MCF 10A (cell line): ENCODE results near the gene ZMYND10. TPM values are rescaled to one million over a fixed set of nuclear protein-coding genes. Genes with fewer than 3 reads are reported as not detected.

Source experiments
- BruUV-seq: library from RNA; stranded (reverse); fragments of 400-500 nt; replicated peaks from 2 replicates; lab custom pipeline; 2021; lab: Mats Ljungman, UMichigan
- CTCF ChIA-PET: fragments of 300-600 bp; sonication (Branson Sonifier 250); formaldehyde crosslinking; extraction: SDS; loops from one replicate; lab custom pipeline; 2021; ENCODE audit warnings: antibody characterized with exemption, inconsistent platforms; lab: Yijun Ruan, JAX
- POLR2A ChIA-PET: fragments of 300-600, 350-650 bp; sonication (Branson Sonifier 250); formaldehyde crosslinking; extraction: SDS; loops from one replicate; lab custom pipeline; 2020; ENCODE audit warnings: antibody characterized with exemption, inconsistent platforms; lab: Yijun Ruan, JAX
- DNase-seq: peaks from one replicate; pipeline ENCODE4 v3.0.0-alpha.2; 2018; ENCODE audit not compliant: unreplicated experiment
- H3K27ac Mint-ChIP-seq: one replicate; pipeline ENCODE4 v1.8.0; 2022; ENCODE audit warnings: mild to moderate bottlenecking, low read depth, mixed read lengths; ENCODE audit not compliant: unreplicated experiment
- H3K27me3 Mint-ChIP-seq: one replicate; pipeline ENCODE4 v1.8.0; 2022; ENCODE audit warnings: mixed read lengths; ENCODE audit not compliant: insufficient read depth, unreplicated experiment
- H3K36me3 Mint-ChIP-seq: one replicate; pipeline ENCODE4 v1.8.0; 2022; ENCODE audit warnings: mild to moderate bottlenecking, moderate library complexity, mixed read lengths; ENCODE audit not compliant: insufficient read depth, unreplicated experiment
- H3K4me1 Mint-ChIP-seq: one replicate; pipeline ENCODE4 v1.8.0; 2022; ENCODE audit warnings: mixed read lengths; ENCODE audit not compliant: insufficient read depth, unreplicated experiment
- H3K4me3 Mint-ChIP-seq: one replicate; pipeline ENCODE4 v1.8.0; 2022; ENCODE audit warnings: mild to moderate bottlenecking, moderate library complexity, mixed read lengths; ENCODE audit not compliant: unreplicated experiment
- H3K9me3 Mint-ChIP-seq: one replicate; pipeline ENCODE4 v1.8.0; 2022; ENCODE audit warnings: mixed read lengths; ENCODE audit not compliant: unreplicated experiment
- CTCF ChIP-seq: fragments of 200-600 bp; IDR thresholded peaks from one replicate; pipeline ENCODE4 v1.8.0; 2022; ENCODE audit warnings: antibody characterized with exemption, mild to moderate bottlenecking; ENCODE audit not compliant: unreplicated experiment
- intact Hi-C: fragments of 100-400 bp; cut with micrococcal nuclease; formaldehyde crosslinking; loops from 2 replicates; pipeline ENCODE4 v1.14.1; 2022
- total RNA-seq: library from RNA; stranded (reverse); gene quantifications from 2 replicates; pipeline ENCODE4 v1.2.3, GENCODE V29; 2022

ZMYND10 gene
- total RNA-seq, 1 experiment from 2014 or later, result 0.68 TPM

GRCh38 chr3:50323614-50324199 lies 21.8 kb downstream of the ZMYND10 start:
- ChIA-PET POLR2A (interaction anchor here (1.2 to 5.0 kb wide), 4 partner anchors 13 to 32 kb away, joined by 3 to 22 read pairs (median 4); partner anchors contain the start of genes HYAL3, IFRD2 and NAA80), CTCF (interaction anchor here (0.6 to 3.9 kb wide), 28 partner anchors 9 to 1345 kb away, joined by 3 to 38 read pairs (median 4); partner anchors contain the start of genes HYAL1, HYAL3, IFRD2 and NAA80)
- no peak for DNase-seq
- TF ChIP-seq CTCF, result no peak
- Mint-ChIP-seq H3K4me1 (peaks cover 6% of the 10 kb centered on the region), H3K36me3 (peaks cover 4% of the 10 kb centered on the region), H3K27me3 (no peaks in the 10 kb centered on the region), H3K27ac (no peak overlapping the region), H3K4me3 (no peak overlapping the region), H3K9me3 (no peaks in the 10 kb centered on the region)
- intact Hi-C loops, result loop anchor here (1.0 kb wide), 2 partner anchors 49 to 131 kb away; no protein-coding TSS in a partner anchor
- no TSS peak for BruUV-seq

DNA sequence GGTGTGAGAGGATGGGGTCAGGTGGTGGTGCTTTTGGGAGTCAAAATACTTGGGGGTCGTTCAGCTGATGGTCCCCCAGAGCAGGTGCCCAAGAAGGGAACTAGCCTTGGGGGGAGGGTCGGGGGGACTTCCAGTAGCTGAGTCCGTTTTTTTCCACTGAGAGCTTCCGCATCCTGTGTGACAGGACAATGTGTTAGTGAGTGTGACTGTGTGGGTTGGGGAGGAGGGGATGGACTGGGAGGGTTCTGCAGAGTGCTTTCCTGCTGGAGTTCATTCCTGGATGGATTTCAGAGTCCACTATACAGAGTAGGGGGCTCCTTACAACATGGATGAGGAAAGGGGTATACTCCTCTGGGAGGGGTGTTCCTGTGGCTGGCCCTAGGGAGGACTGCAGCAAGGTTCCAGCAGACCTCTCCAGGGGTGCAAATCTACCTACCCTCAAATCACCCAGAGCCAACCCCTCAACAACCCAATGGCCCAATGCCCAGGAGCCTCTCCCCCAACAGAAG lies 22.4 kb downstream of the ZMYND10 start:
- no peaks in the 10 kb centered on the region for H3K9me3 Mint-ChIP-seq
- BruUV-seq, result no TSS peak
- H3K4me1 Mint-ChIP-seq, result peaks cover 6% of the 10 kb centered on the region
- H3K36me3 Mint-ChIP-seq, result peaks cover under 1% of the 10 kb centered on the region
- no peaks in the 10 kb centered on the region for H3K27me3 Mint-ChIP-seq
- intact Hi-C loops, result no loop called here
- ChIA-PET POLR2A (interaction anchor here (1.8 to 5.0 kb wide), 2 partner anchors 14 to 31 kb away, joined by 4 to 22 read pairs; partner anchors contain the start of gene IFRD2), CTCF (interaction anchor here (0.7 to 3.9 kb wide), 12 partner anchors 8 to 1346 kb away, joined by 3 to 38 read pairs (median 8); partner anchors contain the start of genes HYAL1, HYAL3, IFRD2 and NAA80)
- peak overlapping the region; percentile 21 for H3K4me3 Mint-ChIP-seq
- no peak overlapping the region for H3K27ac Mint-ChIP-seq
- no peak for DNase-seq
- no peak for TF ChIP-seq CTCF

DNA sequence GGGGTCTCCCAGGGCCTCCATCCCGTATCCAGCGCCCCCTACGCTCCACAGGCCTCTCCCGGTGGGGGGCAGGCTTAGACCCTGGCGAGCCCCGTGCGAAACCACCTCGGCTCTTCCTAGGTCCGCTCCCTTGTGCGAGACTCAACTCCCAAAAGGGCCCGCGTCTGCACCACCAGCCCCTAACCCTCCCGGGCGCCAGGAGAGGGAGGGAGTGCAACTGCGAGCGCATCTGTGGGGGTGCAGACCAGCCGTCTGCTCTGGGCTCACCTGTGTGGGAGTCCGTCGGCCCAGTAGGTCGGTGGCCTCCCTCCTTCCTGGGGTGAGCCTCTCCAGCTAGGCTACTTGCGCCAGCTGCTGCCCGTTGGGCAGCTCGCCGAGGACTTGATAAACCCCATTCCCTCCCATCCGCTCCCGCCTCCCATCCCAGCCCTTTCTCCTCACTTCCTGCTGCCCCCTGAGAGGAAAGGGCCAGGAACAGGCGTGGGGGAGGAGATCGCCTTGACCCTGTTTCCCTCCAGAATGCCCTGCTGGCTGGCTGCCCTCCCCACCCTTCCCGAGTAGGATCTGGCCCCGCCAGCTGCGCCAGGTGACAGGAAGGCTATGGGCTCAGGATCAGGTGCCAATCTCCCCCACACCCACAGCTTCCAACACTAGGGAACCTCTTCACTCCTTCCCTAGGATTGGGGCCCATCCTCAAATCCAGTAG lies 23.0 kb downstream of the ZMYND10 start, which contains the start of gene HYAL2:
Gene HYAL2 (minus strand): TSS at position 360 of the 706 bp plus-strand sequence. CDS start 2,256 bp downstream, outside the sequence.
- no peak for DNase-seq
- ChIA-PET CTCF (interaction anchor here (0.7 to 3.9 kb wide), 9 partner anchors 8 to 56 kb away, joined by 3 to 38 read pairs (median 10); partner anchors contain the start of genes HYAL1, HYAL3, IFRD2 and NAA80), POLR2A (interaction anchor here (1.8 to 5.0 kb wide), 2 partner anchors 15 to 30 kb away, joined by 4 to 22 read pairs; partner anchors contain the start of gene IFRD2)
- H3K4me3 Mint-ChIP-seq, result peak within 1 kb of the TSS; percentile 80
- no TSS peak for BruUV-seq
- intact Hi-C loops, result no loop called here
- TF ChIP-seq CTCF, result no peak
- no peaks in the 10 kb centered on the region for H3K27me3 Mint-ChIP-seq
- no peaks in the 10 kb centered on the region for H3K36me3 Mint-ChIP-seq
- peaks cover 7% of the 10 kb centered on the region for H3K4me1 Mint-ChIP-seq
- H3K27ac Mint-ChIP-seq, result peak within 1 kb of the TSS; percentile 98
- H3K9me3 Mint-ChIP-seq, result no peaks in the 10 kb centered on the region
